OCI-LY7 (cell line): ENCODE measurements around the gene CASK.

Experiments used
- EZH2phosphoT487 ChIP-seq: fragments of 200-600 bp; sonication (generic); IDR thresholded peaks from 2 replicates; pipeline ENCODE4 v1.6.1; 2018; ENCODE audit warnings: low read depth, borderline replicate concordance, mild to moderate bottlenecking, mixed run types, antibody characterized with exemption, low read length, moderate library complexity, mixed read lengths
- TF ChIP-seq, protein P1 (sequence below): fragments of 200-600 bp; sonication (generic); conservative IDR thresholded peaks from 2 replicates; pipeline ENCODE4 v1.5.1; 2014; ENCODE audit warnings: mild to moderate bottlenecking, antibody characterized with exemption, low read length, moderate library complexity, mixed read lengths

DNA sequence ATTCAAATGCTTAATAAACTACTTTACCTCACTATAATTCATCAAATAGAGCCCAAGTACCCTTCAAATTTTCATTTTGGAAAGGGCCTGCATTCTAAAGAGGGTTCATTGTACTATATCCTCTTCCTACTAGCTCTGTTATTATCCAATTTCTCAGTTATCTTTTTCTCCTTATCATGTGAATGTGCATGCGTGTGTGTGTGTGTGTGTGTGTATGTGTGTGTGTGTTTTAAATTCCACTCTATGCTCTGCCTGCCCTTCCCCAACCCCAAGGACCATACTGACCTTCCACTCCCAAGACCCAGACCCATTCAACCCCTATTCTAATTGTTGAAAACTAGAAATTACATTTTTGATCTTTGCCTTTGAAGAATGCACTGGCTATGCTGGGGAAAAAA, 33.3 kb downstream of the CASK start:
- TF ChIP-seq, protein P1, sequence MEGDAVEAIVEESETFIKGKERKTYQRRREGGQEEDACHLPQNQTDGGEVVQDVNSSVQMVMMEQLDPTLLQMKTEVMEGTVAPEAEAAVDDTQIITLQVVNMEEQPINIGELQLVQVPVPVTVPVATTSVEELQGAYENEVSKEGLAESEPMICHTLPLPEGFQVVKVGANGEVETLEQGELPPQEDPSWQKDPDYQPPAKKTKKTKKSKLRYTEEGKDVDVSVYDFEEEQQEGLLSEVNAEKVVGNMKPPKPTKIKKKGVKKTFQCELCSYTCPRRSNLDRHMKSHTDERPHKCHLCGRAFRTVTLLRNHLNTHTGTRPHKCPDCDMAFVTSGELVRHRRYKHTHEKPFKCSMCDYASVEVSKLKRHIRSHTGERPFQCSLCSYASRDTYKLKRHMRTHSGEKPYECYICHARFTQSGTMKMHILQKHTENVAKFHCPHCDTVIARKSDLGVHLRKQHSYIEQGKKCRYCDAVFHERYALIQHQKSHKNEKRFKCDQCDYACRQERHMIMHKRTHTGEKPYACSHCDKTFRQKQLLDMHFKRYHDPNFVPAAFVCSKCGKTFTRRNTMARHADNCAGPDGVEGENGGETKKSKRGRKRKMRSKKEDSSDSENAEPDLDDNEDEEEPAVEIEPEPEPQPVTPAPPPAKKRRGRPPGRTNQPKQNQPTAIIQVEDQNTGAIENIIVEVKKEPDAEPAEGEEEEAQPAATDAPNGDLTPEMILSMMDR: no peak
- no peak for TF ChIP-seq EZH2phosphoT487
